GM13976 (cell line): Measurements from ENCODE around the gene DBH.
A peak's percentile ranks its signal among the peaks of the same experiment; 100 is the strongest.

Source experiments
- DNase-seq: peaks from one replicate; pipeline ENCODE4 v3.0.0; 2012; ENCODE audit warnings: low spot score
- CTCF ChIP-seq: IDR thresholded peaks from 2 replicates; pipeline ENCODE4 v1.5.1; 2012; ENCODE audit warnings: borderline replicate concordance, mild to moderate bottlenecking; ENCODE audit not compliant: insufficient read depth; ENCODE audit errors: extremely low read depth, missing control alignments, control extremely low read depth
- in situ Hi-C: fragments of 300-500 bp; cut with MboI; formaldehyde crosslinking; loops from one replicate; pipeline ENCODE4 v1.12.0; 2022; ENCODE audit warnings: low sequenced_read_pairs, mixed read lengths, inconsistent platforms; ENCODE audit not compliant: unreplicated experiment

The DBH gene

GRCh38 chr9:133683586-133684120, 47.5 kb downstream of the DBH start:
- DNase-seq, result peak; percentile 74
- in situ Hi-C loops, result no loop called here
- no peak for TF ChIP-seq CTCF

- no peak for DNase-seq
- in situ Hi-C loops, result no loop called here
- TF ChIP-seq CTCF, result no peak
Observed at GRCh38 chr9:133684121-133684935, 48.2 kb downstream of the DBH start.

GRCh38 chr9:133684936-133685361, 48.8 kb downstream of the DBH start:
- in situ Hi-C loops, result no loop called here
- TF ChIP-seq CTCF, result no peak
- DNase-seq, result no peak

- in situ Hi-C loops, result no loop called here
- no peak for TF ChIP-seq CTCF
- DNase-seq, result no peak
Observed at GRCh38 chr9:133685653-133686609, 49.8 kb downstream of the DBH start.

GRCh38 chr9:133686642-133687575, 50.7 kb downstream of the DBH start:
- in situ Hi-C loops, result no loop called here
- DNase-seq, result no peak

More at GRCh38 chr9:133686642-133687575, 50.7 kb downstream of the DBH start:
- no peak for TF ChIP-seq CTCF
